Renal cortex interstitium (tissue), 11 donors: Measurements from ENCODE around the gene CAMK1D. TPM values are rescaled to one million over a fixed set of nuclear protein-coding genes. Genes with fewer than 3 reads are reported as not detected.

ENCODE experiments used
- DNase-seq, 11 donors: peaks; one replicate each; pipeline ENCODE4 v3.0.0-alpha.2; 2013; ENCODE audit warnings: low read depth in 9 of 11, low spot score in 4 of 11; ENCODE audit errors: extremely low read depth in 1 of 11
- polyA plus RNA-seq, 3 donors: library from polyadenylated mRNA; unstranded; fragments of 120-200 nt; gene quantifications; one replicate each; pipeline ENCODE4 v1.2.1, GENCODE V29; 2013; ENCODE audit not compliant: insufficient read length in 3 of 3

CAMK1D gene
- polyA plus RNA-seq, 3 donors: 10.5 to 13.0 (median 10.8) TPM

GRCh38 chr10:12823328-12823727 lies 474.0 kb downstream of the CAMK1D start:
- no peak for DNase-seq

- DNase-seq: peak in 1 of 11 donors; percentile 21
Measured at GRCh38 chr10:12825260-12825849, 476.0 kb downstream of the CAMK1D start.

GRCh38 chr10:12826800-12827372 lies 477.5 kb downstream of the CAMK1D start:
- no peak for DNase-seq

GRCh38 chr10:12828736-12829135 lies 479.4 kb downstream of the CAMK1D start:
- DNase-seq: no peak

- DNase-seq: no peak
Measured at GRCh38 chr10:12829831-12830390, 480.6 kb downstream of the CAMK1D start.

GRCh38 chr10:12832096-12832495 lies 482.7 kb downstream of the CAMK1D start:
- no peak for DNase-seq

GRCh38 chr10:12833451-12833850 lies 484.1 kb downstream of the CAMK1D start:
- DNase-seq: no peak

- DNase-seq: no peak
Measured at GRCh38 chr10:12834116-12834665, 484.8 kb downstream of the CAMK1D start.

- no peak for DNase-seq
Measured at GRCh38 chr10:12834721-12835120, 485.4 kb downstream of the CAMK1D start.

GRCh38 chr10:12835709-12836108 lies 486.4 kb downstream of the CAMK1D start:
- DNase-seq: no peak

GRCh38 chr10:12838366-12838765 lies 489.0 kb downstream of the CAMK1D start:
- no peak for DNase-seq

GRCh38 chr10:12838995-12839927 lies 489.9 kb downstream of the CAMK1D start:
- no peak for DNase-seq

GRCh38 chr10:12839941-12840611 lies 490.7 kb downstream of the CAMK1D start:
- peak in 1 of 11 donors; percentile 30 for DNase-seq

GRCh38 chr10:12841426-12841825 lies 492.1 kb downstream of the CAMK1D start:
- DNase-seq: no peak

- no peak for DNase-seq
Measured at GRCh38 chr10:12841826-12842225, 492.5 kb downstream of the CAMK1D start.

GRCh38 chr10:12842310-12842709 lies 493.0 kb downstream of the CAMK1D start:
- no peak for DNase-seq

- no peak for DNase-seq
Measured at GRCh38 chr10:12843296-12843945, 494.1 kb downstream of the CAMK1D start.

GRCh38 chr10:12844811-12845483 lies 495.6 kb downstream of the CAMK1D start:
- DNase-seq: peak; percentile 54 to 85 (median 72)
